Esophagus muscularis mucosa (tissue), 4 donors: Measurements from ENCODE around the gene MEG3.

Experiments
- CTCF ChIP-seq, 3 experiments: fragments of 200-600 bp in 2 of 3; fragments of 450-650 bp in 1 of 3; sonication (generic) in 2 of 3; IDR thresholded peaks; one replicate each; pipeline ENCODE4 v1.5.1; 2017 to 2019; ENCODE audit warnings: antibody characterized with exemption in 3 of 3, mild to moderate bottlenecking in 2 of 3, moderate library complexity in 1 of 3
- EP300 ChIP-seq: sonication (generic); formaldehyde crosslinking; IDR thresholded peaks from one replicate; pipeline ENCODE4 v1.6.1; 2017; ENCODE audit warnings: antibody characterized with exemption
- POLR2A ChIP-seq: fragments of 450-650 bp; IDR thresholded peaks from one replicate; pipeline ENCODE4 v1.6.1; 2017; ENCODE audit warnings: antibody characterized with exemption, moderate library complexity, mild to moderate bottlenecking, low read depth
- POLR2AphosphoS5 ChIP-seq, 2 donors: sonication (generic); formaldehyde crosslinking; IDR thresholded peaks; one replicate each; pipeline ENCODE4 v1.6.1; 2017; ENCODE audit warnings: antibody characterized with exemption in 2 of 2

- TF ChIP-seq EP300 (no peak), CTCF (IDR thresholded peaks at IDR 0.05) (no peak), POLR2A (no peak), POLR2AphosphoS5 (IDR thresholded peaks at IDR 0.05) (no peak)
These were observed 8.7 kb upstream of the MEG3 start for GRCh38 chr14:100816950-100817901.
